Measurements from ENCODE around the gene ANO10. TPM values are rescaled to one million over a fixed set of nuclear protein-coding genes. Genes with fewer than 3 reads are reported as not detected.
"Not testable (repeated sequence)": the region's sequence is repeated elsewhere in the genome, so short reads cannot be mapped to it uniquely, and the experiment has no call there.

Gene ANO10
- total RNA-seq, 2 experiments from 2014 or later, result 8.6 to 12.2 TPM

DNA sequence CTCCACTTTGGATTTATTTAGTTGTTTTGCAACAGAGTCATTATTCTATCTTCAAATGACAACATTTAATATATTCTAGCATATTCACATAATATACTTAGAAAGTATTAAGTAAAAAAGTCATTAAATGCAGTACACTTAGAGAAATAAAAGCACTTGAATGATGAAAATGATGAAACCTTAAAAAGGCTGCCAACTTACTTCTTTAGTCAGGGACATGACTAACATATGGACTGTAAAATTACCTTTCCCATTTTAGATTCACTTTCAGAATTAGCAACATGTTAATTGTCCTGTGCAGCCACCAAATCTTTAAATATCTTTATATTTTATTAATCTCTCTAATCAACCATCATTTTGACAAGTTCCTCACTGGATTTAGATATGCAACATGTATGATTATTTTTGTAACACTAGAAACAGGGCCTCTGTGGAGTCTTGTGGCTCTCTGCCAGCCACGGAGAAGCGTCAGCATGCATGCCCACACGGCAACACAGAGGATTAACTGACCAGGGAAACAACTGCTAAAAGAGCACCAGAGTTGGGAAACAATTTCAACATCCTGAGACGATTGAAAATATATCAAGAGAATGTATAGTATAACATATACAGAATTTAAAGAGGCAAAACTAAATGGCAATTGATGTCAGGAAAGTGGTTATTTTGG, 95.7 kb downstream of the ANO10 start:
- CTCF ChIA-PET, result no interaction called here

DNA sequence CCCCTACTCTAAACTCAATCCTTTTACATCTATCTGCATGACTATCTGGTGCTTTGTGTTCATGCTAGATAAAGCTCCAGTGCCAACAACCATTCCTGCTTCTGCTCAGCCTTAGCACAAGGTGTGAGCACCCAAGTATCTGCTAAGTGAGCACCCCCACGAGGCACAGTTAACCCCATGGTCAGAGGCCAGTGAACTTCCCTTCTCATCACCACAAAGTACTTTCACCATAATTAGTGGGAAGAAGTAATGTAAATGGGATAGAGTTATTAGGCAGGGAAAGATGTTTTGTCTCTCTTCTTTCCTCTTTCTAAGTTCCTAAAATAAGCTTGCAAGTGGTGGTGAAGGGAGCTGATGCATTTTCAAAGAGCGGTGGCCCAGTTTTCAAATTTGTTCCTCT, 96.4 kb downstream of the ANO10 start:
- ChIA-PET CTCF (no interaction called here), POLR2A (no interaction called here)

More for the DNA sequence above, 95.7 kb downstream of the ANO10 start:
- POLR2A ChIA-PET, result no interaction called here

DNA sequence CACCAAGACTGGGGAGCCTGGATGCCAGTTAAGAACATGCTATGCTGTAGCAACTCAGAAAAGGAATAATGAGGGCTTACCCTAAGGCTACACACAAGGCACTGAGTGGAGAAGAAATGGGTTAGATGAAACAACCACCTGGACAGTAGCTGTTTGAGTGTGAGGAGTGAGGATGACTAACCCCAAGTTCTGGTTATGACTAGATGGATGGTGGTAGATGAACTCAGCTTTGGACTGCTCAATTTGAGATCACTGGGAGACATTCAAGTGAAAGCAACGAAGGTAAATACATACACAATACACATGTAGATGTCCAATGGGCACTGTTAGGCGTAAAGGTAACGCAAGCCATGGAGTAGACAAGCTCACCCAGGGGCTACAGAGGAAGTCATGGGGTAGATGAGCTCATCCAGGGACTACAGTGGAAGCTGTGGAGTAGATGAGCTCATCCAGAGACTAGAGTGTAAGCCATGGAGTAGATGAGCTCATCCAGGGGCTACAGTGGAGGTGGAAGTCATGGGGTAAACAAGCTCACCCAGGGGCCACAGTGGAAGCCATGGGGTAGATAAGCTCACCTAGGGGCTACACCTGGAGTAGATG, 98.3 kb downstream of the ANO10 start:
- ChIA-PET CTCF (interaction anchor here (1.0 kb wide), 1 partner anchor 233 kb away, joined by 3 read pairs; no protein-coding TSS in a partner anchor), POLR2A (no interaction called here)

DNA sequence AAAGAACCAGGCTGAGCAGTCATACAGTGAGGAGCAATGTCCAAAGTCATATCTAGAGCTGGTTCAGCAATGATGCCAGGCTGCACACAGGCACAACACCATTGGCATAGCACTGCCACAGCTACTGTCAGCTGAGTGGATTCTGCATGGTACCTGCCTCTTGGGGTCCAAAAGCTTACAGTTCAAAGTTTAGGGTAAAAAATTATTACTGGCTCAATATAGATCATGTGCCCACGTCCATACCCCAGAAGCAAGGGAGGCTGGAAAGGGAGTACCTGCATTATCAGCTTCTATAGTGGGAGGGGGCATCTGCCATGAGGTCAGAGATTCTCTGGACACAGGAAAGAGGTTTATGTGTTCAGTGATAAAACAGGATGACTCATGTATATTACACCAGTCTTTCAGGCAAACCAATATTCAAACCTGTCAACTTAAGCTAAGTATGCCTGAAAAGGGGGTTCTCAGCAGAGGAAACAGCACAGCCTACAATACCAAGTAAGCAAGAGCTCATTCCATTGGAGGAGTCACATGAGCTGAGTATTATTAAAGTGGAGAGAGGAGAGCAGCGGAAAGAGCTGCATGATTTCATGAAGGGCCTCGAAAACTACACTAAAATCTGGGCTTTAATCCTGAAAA, 99.0 kb downstream of the ANO10 start:
- POLR2A ChIA-PET, result no interaction called here
- CTCF ChIA-PET, result interaction anchor here (1.0 kb wide), 1 partner anchor 232 kb away, joined by 3 read pairs; no protein-coding TSS in a partner anchor

DNA sequence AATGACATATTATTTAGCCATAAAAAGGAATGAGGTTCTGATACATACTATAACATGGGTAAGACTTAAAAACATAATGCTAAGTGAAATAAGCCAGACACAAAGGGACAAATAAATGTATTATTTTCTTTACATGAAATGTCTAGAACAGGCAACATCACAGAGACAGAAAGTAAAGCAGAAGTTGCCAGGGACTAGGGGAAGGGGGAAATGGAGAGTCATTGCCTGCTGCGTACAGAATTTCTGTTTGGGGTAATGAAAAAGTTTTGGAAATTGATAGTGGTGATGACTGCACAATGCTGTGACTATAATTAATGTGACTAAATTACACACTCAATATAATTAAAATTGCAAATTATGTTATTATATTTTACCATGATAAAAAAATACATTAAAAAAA, 99.9 kb downstream of the ANO10 start:
- ChIA-PET CTCF (no interaction called here), POLR2A (no interaction called here)

DNA sequence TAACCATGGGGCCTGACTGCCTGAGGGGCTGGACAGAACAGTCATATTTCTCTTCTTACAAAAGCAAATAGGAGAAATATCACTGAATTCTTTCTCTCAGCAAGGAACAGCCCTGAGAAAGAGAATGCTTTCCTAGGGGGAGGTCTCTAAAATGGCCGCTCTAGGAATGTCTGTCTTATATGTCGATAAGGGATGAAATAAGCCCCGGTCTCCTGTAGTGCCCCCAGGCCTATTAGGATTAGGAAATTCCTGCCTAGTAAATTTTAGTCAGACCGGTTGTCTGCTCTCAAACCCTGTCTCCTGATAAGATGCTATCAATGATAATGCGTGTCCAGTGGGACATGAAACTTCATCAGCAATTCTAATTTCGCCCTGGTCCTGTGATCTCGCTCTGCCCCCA, 103.3 kb downstream of the ANO10 start:
- POLR2A ChIA-PET, CTCF ChIA-PET: not testable (repeated sequence)

DNA sequence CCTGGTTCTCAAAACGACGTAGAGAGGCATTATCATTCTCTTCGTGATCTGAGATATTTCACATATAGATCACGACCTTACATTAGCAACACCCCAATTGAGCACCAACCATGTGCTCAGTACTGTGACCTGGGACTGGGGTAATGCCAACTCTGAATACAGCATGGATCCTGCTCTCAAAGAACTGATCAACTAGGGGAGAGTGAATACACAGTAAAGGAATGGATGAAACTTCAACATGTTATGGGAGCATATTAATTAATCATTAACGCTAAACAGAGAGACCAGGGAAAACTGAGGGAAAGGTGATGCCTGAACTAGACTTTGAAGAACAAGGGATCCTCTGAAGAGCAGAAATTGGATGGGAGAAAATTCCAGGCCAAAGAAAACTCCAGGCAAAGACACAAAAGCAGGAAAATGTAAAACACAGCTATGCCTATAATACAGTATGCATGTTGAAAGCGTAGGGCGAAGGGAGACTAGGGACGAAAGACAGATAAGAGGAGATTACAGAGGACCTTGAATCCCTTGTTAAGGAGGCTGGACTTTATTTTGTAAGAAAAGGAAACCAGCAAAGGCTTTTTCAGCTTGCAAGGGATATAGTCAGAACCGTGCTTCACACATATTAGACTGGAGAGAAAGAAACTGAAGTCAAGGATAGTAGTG, 105.7 kb downstream of the ANO10 start:
- ChIA-PET POLR2A (no interaction called here), CTCF (interaction anchor here (1.9 kb wide), 1 partner anchor 13 kb away, joined by 4 read pairs; no protein-coding TSS in a partner anchor)

DNA sequence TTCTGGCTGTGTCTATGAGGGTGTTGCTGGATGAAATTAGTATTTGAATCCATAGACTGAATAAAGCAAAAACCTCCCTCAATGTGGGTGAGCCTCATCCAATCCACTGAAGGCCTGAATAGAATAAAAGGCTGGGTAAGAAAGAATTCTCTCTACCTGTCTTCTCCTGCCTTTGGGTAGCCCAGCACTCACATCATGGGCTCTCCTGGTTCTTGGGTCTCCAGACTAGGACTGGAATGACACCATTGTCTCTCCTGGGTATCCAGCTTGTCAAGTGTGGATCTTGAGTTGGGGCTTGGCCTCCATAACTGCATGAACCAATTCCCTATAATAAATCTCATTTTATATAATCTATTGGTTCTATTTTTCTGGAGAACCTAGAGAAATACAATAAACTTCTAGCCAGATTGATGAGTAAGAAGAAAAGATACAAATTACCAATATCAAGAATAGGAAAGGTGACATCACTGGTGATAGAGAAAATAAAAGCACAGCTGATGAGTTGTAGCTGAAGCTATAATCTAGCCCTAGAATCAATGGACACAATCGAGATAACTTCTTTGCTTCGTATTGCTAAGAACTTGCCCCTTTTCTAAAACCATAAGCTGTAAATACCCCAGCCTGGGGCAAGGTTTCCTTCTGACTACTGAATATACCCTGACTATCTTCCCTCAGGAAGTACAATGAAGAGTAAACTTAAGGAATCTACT, 106.4 kb downstream of the ANO10 start:
- ChIA-PET CTCF (interaction anchor here (1.9 kb wide), 1 partner anchor 12 kb away, joined by 4 read pairs; no protein-coding TSS in a partner anchor), POLR2A (no interaction called here)

DNA sequence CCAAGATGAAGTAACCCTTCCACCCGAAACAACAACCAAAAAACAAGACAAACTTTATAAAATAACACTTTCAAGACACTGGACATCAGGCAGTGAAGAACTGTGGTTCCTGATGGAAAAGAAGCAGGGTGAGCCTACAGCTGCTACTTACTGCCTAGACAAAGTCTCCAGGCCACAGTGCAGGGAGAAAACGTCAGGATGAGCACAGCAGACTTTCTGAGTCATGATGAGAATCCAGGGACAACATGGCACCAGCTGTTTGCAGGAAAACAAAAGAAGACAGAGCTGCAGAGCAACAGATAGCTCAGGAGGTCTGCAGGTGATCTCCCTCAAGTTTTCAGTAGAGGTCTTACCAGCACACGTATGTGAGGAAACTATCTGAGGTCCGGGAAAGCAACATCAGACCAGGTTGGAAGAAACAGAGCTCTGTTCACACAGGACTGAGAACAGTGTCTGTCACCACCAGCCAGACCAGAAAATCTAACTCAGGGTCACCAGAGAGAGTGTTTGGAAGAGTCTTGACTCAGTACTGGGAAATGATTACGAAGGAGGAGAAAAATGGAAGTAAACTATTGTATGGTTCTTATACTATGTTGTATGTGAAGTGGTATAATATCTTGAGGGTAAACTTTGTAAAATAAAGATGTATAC, 108.9 kb downstream of the ANO10 start:
- POLR2A ChIA-PET, result no interaction called here
- CTCF ChIA-PET, result no interaction called here

DNA sequence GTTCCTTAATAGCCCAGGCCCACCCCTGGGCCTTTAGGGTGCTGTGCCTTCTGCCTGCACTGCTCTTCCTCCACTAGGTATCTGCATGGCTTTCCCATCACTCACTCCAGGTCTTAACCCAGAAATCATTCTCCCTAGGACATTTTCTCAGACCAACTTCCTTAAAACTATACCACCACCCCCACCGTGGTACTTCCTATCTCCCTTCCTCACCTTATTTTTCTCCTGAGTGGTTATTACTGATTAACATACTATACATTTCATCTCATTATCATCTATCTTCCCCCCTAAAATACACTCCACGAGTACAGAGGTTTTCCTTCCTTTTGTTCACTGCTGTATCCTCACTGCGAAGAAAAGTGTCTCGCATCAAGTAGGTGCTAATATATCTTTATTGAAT, 115.2 kb downstream of the ANO10 start:
- ChIA-PET CTCF (no interaction called here), POLR2A (no interaction called here)

DNA sequence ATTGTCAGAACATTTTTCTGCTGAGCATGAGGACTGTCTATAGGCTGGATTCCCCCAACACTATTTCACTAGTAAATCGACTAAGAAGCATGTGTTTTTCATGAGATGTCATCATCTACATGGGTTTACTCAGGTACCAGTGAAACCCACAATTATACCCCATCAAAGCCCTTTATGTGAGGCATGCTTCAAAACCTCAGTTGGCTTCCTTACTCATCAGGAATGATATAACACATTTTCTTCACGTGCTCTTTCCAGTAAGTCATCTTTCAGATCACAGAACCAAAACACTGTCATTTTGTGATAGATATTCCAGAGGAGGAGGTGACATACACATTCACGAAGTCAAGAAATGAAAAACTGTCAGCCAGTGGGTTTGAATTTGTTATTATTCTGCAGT, 116.5 kb downstream of the ANO10 start:
- POLR2A ChIA-PET, result no interaction called here

DNA sequence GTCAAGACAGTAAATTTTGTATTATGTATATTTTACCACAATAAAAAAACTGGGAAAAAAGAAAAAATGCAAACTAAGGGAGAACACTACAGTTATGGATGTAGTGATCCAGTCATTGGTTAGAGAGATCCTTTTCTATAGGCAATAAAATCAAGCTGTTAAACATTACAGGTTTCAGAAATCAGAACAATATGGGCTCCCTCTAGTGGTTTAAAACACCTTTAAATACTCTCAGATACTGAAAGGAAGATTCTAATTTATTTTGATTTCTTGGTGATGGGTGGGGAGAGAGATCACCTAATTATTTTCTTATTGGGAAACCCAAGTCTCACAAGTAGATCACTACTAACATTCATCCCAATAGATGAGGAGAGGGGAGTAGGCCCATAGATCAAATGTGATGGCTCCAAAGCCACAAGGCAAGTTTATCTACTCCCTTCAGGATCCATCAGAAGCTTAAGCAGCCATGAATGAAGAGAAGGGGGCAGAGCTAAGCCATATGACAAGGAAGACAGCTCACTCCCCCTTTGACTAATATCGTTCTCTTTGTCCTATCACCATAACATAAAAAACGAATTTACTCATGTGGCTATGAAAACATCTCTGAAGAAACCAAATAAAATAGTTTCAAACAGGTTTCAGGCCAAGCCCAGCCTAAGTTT, 118.6 kb downstream of the ANO10 start:
- POLR2A ChIA-PET, result no interaction called here
- CTCF ChIA-PET, result interaction anchor here (0.6 to 1.8 kb wide), 9 partner anchors 9 to 342 kb away, joined by 3 to 8 read pairs (median 3); no protein-coding TSS in a partner anchor

More for the DNA sequence above, 116.5 kb downstream of the ANO10 start:
- CTCF ChIA-PET, result no interaction called here

DNA sequence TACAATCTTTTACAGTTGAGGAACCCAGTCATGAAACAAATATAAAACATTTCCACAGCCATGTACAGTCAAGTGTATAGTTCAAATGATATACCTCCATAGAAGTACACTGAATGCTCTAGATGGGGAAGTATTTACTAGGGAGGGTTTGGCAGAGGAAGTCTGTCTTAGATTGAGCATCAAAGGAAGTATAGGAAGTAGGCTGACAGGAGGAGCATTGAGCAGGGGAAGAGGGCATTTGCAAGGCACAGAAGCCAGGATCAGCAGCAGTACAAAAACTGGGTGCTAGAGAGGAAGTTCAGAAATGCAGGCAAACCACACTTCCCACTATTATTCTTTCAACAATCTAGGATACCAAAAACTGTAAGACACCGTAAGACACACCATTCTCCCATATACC, 122.6 kb downstream of the ANO10 start:
- ChIA-PET POLR2A (no interaction called here), CTCF (no interaction called here)

DNA sequence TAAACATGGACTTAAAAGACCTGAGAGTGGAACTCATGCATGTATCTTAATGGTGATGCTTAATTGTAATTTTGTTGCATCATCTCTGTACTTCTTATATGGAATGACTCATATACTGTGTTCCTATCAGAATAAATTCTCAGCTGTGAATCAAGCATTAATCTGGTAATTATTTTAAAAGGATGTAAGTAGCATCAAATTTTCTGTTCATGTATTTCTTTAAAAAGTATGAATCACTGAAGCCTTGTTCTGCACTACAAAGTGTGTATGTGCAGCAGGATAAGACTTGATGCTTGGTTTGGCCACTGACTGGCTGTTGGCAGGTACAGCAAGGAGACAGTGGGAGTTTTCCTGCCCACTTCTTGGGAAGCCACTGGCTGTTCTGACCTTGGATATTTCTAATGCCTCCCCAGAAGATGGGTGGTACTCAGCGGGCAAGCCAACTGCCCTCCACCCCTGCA, 123.9 kb downstream of the ANO10 start:
- POLR2A ChIA-PET, result no interaction called here
- CTCF ChIA-PET, result no interaction called here

DNA sequence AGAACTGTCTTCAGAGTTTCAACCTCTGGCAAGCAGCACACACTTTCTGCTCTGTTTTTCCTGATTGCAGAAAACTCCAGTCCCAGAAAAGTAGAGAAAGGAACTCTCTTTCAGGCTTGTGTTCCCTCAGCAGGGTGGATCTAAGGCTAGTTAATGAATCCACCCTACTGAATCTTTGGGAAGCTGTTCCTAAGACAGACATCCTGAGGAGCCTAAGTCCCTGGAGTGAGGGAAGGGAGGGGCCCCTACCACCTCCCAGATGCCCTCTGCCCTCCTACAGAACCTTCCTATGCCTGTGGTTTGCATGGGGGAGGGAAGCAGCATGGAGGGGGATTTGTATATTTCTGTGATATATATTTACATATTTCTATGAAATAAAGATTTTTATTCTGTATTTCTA, 124.4 kb downstream of the ANO10 start:
- POLR2A ChIA-PET, result no interaction called here
- CTCF ChIA-PET, result no interaction called here

DNA sequence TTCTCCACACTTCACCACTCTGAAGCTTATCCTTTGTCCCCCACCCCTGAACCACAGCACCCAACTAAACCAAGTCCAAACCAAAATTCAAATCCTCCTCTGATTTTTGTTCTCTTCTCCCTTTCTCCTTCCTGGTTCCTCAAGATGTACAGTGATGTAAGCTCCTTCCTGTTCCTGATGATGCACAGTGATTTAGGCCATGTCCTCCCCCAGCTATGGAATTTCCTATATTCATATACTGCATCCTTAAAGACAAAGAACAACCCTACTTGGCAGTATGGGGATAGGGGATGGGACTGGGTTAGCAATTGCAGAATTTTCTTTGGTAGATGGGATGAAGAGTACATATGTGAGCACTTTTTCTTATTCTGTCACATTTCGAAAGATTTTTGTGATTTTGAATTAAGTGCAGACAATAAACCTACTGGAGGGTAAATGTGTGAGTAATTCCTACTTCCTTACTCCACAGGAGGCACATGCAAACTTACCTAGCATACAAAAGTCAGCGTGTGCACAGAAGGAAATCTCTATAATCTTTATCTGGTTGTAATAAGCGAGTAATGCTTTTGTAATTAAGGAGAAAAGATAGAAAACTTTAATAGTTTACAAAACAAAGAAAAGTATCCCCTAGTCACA, 125.0 kb downstream of the ANO10 start:
- ChIA-PET CTCF (no interaction called here), POLR2A (no interaction called here)

DNA sequence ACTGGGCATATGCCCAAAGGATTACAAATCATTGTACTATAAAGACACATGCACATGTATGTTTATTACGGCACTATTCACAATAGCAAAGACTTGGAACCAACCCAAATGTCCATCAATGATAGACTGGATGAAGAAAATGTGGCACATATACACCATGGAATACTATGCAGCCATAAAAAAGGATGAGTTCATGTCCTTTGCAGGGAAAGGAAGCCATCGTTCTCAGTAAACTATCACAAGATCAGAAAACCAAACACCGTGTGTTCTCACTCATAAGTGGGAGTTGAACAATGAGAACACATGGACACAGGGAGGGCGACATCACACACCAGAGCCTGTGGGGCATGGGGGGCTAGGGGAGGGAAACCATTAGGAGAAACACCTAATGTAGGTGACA, 128.9 kb downstream of the ANO10 start:
- CTCF ChIA-PET, POLR2A ChIA-PET: not testable (repeated sequence)

DNA sequence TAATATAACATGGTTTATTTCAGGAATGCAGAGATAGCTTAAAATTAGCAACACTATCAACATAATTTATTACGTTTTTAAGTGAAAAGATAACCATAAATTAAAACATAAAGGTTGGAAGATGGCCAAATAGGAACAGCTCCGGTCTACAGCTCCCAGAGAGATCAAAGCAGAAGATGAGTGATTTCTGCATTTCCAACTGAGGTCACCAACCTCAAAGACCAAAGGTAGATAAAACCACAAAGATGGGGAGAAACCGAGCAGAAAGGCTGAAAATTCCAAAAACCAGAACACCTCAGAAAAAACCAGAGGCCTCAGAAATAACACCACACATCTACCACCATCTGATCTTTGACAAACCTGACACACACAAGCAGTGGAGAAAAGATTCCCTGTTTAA, 130.0 kb downstream of the ANO10 start:
- CTCF ChIA-PET, POLR2A ChIA-PET: not testable (repeated sequence)

Measured in activated CD8-positive, alpha-beta memory T cell treated with anti-CD3 and anti-CD28 coated beads for 36 hours (primary cell).